Neural cell (in vitro differentiated cells): ENCODE data around the gene STXBP5. TPM values are rescaled to one million over a fixed set of nuclear protein-coding genes. Genes with fewer than 3 reads are reported as not detected.

ENCODE experiments used
- H2AFZ ChIP-seq: fragments of 200-600, 300-800 bp; sonication (generic), shearing (Covaris generic); 2 replicates; pipeline ENCODE4 v1.6.0; 2014; ENCODE audit warnings: low read depth, mild to moderate bottlenecking, antibody characterized with exemption, low read length, moderate library complexity
- H3F3A ChIP-seq: fragments of 200-600 bp; shearing (Covaris generic); 2 replicates; pipeline ENCODE4 v1.6.1; 2016; ENCODE audit warnings: mild to moderate bottlenecking, moderate library complexity, mixed read lengths, antibody characterized with exemption, low read length; ENCODE audit not compliant: insufficient read depth, poor library complexity, severe bottlenecking
- H3K27ac ChIP-seq: fragments of 200-600, 300-800 bp; sonication (generic), shearing (Covaris generic); 2 replicates; pipeline ENCODE4 v1.5.1; 2014; ENCODE audit warnings: mild to moderate bottlenecking, low read length, moderate library complexity
- H3K27me3 ChIP-seq: fragments of 300-800, 200-600 bp; sonication (generic), shearing (Covaris generic); 2 replicates; pipeline ENCODE4 v1.6.0; 2014; ENCODE audit warnings: mild to moderate bottlenecking, low read depth, low read length, moderate library complexity; ENCODE audit not compliant: insufficient read depth
- H3K36me3 ChIP-seq: fragments of 300-800, 200-600 bp; sonication (generic), shearing (Covaris generic); 2 replicates; pipeline ENCODE4 v1.5.1; 2014; ENCODE audit warnings: mild to moderate bottlenecking, antibody characterized with exemption, low read length, moderate library complexity; ENCODE audit not compliant: insufficient read depth
- H3K4me2 ChIP-seq: fragments of 300-800, 200-600 bp; sonication (generic), shearing (Covaris generic); 2 replicates; pipeline ENCODE4 v1.6.0; 2014; ENCODE audit warnings: mild to moderate bottlenecking, low read length
- H3K4me3 ChIP-seq: fragments of 300-800, 200-600 bp; sonication (generic), shearing (Covaris generic); 2 replicates; pipeline ENCODE4 v1.5.1; 2014; ENCODE audit warnings: mild to moderate bottlenecking, low read length, moderate library complexity
- H3K79me2 ChIP-seq: fragments of 200-600 bp; shearing (Covaris generic); replicated peaks from 2 replicates; pipeline ENCODE4 v1.6.0; 2014; ENCODE audit warnings: mild to moderate bottlenecking, low read length, moderate library complexity; ENCODE audit not compliant: insufficient read depth
- H3K9ac ChIP-seq: fragments of 300-800, 200-600 bp; sonication (generic), shearing (Covaris generic); 2 replicates; pipeline ENCODE4 v1.6.1; 2016; ENCODE audit warnings: mild to moderate bottlenecking, low read length, mixed read lengths
- H3K9me2 ChIP-seq: fragments of 200-600 bp; shearing (Covaris generic); 2 replicates; pipeline ENCODE4 v1.6.1; 2016; ENCODE audit warnings: mild to moderate bottlenecking, low read length, mixed read lengths; ENCODE audit not compliant: insufficient read depth
- H3K9me3 ChIP-seq: fragments of 200-600, 300-800 bp; sonication (generic), shearing (Covaris generic); 2 replicates; pipeline ENCODE4 v1.6.1; 2016; ENCODE audit warnings: mild to moderate bottlenecking, mixed run types, low read length, moderate library complexity, mixed read lengths
- H4K20me1 ChIP-seq: fragments of 200-600 bp; shearing (Covaris generic); 2 replicates; pipeline ENCODE4 v1.6.1; 2016; ENCODE audit warnings: mild to moderate bottlenecking, mixed run types; ENCODE audit not compliant: insufficient read depth
- EP300 ChIP-seq: fragments of 450-650 bp; conservative IDR thresholded peaks from 2 replicates; pipeline ENCODE4 v1.6.1; 2014; ENCODE audit warnings: antibody characterized with exemption, mild to moderate bottlenecking, moderate library complexity; ENCODE audit not compliant: poor library complexity, severe bottlenecking
- EZH2 ChIP-seq: fragments of 200-600, 300-800 bp; shearing (Covaris generic), sonication (generic); IDR thresholded peaks from 2 replicates; pipeline ENCODE4 v1.6.1; 2014; ENCODE audit warnings: antibody characterized with exemption, low read length, borderline replicate concordance, mild to moderate bottlenecking; ENCODE audit not compliant: insufficient read depth, poor library complexity, severe bottlenecking
- MXI1 ChIP-seq: fragments of 450-650 bp; conservative IDR thresholded peaks from 2 replicates; pipeline ENCODE4 v1.6.1; 2014; ENCODE audit warnings: antibody characterized with exemption, mild to moderate bottlenecking; ENCODE audit not compliant: poor library complexity, severe bottlenecking
- POLR2AphosphoS5 ChIP-seq: IDR thresholded peaks from 2 replicates; pipeline ENCODE4 v1.6.1; 2012
- RAD21 ChIP-seq: fragments of 450-650 bp; conservative IDR thresholded peaks from 2 replicates; pipeline ENCODE4 v1.6.1; 2014; ENCODE audit warnings: antibody characterized with exemption, mild to moderate bottlenecking, moderate library complexity
- SMC3 ChIP-seq: fragments of 450-650 bp; conservative IDR thresholded peaks from 2 replicates; pipeline ENCODE4 v1.6.1; 2014; ENCODE audit warnings: antibody characterized with exemption, mild to moderate bottlenecking, moderate library complexity; ENCODE audit not compliant: poor library complexity
- TAF1 ChIP-seq: IDR thresholded peaks from 2 replicates; pipeline ENCODE4 v1.6.1; 2012; ENCODE audit warnings: low read depth
- polyA plus RNA-seq: library from polyadenylated mRNA; depleted of rRNA; stranded (reverse); fragments of >200 nt; gene quantifications from 2 replicates; pipeline ENCODE4 v1.2.3, GENCODE V29; 2014
- TF ChIP-seq, protein P1 (sequence below): IDR thresholded peaks from 2 replicates; pipeline ENCODE4 v1.6.1; 2012; ENCODE audit warnings: borderline replicate concordance
- TF ChIP-seq, protein P2 (sequence below): fragments of 450-650 bp; IDR thresholded peaks from 2 replicates; pipeline ENCODE4 v1.5.1; 2014; ENCODE audit warnings: antibody characterized with exemption, mild to moderate bottlenecking, moderate library complexity; ENCODE audit not compliant: poor library complexity, severe bottlenecking

Gene STXBP5
- polyA plus RNA-seq, 1 donor from 2014 or later, result 56.4 TPM

- Histone ChIP-seq H3K9me3 (no peaks in the 10 kb centered on the region), H3K9me2 (no peaks in the 10 kb centered on the region), H3K36me3 (peaks cover 3% of the 10 kb centered on the region), H3K9ac (no peak overlapping the region), H3K79me2 (no peaks in the 10 kb centered on the region), H2AFZ (no peak overlapping the region), H3K27ac (no peak overlapping the region), H3K4me3 (no peak overlapping the region), H3K27me3 (no peaks in the 10 kb centered on the region), H4K20me1 (no peaks in the 10 kb centered on the region), H3K4me2 (no peak overlapping the region), H3F3A (no peaks in the 10 kb centered on the region)
- no peak for TF ChIP-seq EZH2
- no peak for TF ChIP-seq EP300
- TF ChIP-seq POLR2AphosphoS5, result no peak
Observed at GRCh38 chr6:147246853-147247635, 42.8 kb downstream of the STXBP5 start.

DNA sequence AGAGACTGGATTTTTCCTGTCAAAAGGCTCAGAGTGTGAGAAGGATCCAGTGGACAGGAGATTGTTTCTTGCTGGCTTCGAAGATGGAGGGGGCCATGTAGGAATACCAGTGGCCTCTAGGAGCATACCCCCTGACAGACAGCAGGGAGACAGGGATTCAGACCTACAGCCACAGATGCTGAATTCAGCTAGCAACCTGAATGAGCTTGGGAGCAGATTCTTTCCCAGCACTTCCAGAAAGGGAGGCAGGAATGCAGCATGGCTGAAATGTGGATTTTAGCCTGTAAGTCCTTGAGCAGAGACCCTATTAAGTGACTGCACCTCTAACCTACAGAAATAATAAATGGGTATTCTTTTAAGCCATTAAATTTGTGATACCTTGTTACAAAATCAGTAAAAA lies 44.6 kb downstream of the STXBP5 start:
- H3K4me2 ChIP-seq, result no peak overlapping the region
- no peaks in the 10 kb centered on the region for H4K20me1 ChIP-seq
- no peaks in the 10 kb centered on the region for H3K9me3 ChIP-seq
- no peak overlapping the region for H3K27ac ChIP-seq
- H3F3A ChIP-seq, result no peaks in the 10 kb centered on the region
- H3K36me3 ChIP-seq, result peaks cover 3% of the 10 kb centered on the region
- H3K9ac ChIP-seq, result no peak overlapping the region
- H3K27me3 ChIP-seq, result no peaks in the 10 kb centered on the region
- H3K4me3 ChIP-seq, result no peak overlapping the region
- H3K79me2 ChIP-seq, result no peaks in the 10 kb centered on the region
- no peak for TF ChIP-seq EZH2
- TF ChIP-seq MXI1, result no peak
- TF ChIP-seq POLR2AphosphoS5, result no peak
- no peak for TF ChIP-seq RAD21
- TF ChIP-seq, protein P1, sequence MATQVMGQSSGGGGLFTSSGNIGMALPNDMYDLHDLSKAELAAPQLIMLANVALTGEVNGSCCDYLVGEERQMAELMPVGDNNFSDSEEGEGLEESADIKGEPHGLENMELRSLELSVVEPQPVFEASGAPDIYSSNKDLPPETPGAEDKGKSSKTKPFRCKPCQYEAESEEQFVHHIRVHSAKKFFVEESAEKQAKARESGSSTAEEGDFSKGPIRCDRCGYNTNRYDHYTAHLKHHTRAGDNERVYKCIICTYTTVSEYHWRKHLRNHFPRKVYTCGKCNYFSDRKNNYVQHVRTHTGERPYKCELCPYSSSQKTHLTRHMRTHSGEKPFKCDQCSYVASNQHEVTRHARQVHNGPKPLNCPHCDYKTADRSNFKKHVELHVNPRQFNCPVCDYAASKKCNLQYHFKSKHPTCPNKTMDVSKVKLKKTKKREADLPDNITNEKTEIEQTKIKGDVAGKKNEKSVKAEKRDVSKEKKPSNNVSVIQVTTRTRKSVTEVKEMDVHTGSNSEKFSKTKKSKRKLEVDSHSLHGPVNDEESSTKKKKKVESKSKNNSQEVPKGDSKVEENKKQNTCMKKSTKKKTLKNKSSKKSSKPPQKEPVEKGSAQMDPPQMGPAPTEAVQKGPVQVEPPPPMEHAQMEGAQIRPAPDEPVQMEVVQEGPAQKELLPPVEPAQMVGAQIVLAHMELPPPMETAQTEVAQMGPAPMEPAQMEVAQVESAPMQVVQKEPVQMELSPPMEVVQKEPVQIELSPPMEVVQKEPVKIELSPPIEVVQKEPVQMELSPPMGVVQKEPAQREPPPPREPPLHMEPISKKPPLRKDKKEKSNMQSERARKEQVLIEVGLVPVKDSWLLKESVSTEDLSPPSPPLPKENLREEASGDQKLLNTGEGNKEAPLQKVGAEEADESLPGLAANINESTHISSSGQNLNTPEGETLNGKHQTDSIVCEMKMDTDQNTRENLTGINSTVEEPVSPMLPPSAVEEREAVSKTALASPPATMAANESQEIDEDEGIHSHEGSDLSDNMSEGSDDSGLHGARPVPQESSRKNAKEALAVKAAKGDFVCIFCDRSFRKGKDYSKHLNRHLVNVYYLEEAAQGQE, result no peak
- TF ChIP-seq, protein P2, sequence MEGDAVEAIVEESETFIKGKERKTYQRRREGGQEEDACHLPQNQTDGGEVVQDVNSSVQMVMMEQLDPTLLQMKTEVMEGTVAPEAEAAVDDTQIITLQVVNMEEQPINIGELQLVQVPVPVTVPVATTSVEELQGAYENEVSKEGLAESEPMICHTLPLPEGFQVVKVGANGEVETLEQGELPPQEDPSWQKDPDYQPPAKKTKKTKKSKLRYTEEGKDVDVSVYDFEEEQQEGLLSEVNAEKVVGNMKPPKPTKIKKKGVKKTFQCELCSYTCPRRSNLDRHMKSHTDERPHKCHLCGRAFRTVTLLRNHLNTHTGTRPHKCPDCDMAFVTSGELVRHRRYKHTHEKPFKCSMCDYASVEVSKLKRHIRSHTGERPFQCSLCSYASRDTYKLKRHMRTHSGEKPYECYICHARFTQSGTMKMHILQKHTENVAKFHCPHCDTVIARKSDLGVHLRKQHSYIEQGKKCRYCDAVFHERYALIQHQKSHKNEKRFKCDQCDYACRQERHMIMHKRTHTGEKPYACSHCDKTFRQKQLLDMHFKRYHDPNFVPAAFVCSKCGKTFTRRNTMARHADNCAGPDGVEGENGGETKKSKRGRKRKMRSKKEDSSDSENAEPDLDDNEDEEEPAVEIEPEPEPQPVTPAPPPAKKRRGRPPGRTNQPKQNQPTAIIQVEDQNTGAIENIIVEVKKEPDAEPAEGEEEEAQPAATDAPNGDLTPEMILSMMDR, result no peak
- TF ChIP-seq EP300, result no peak
- TF ChIP-seq TAF1, result no peak
- H2AFZ ChIP-seq, result no peak overlapping the region
- H3K9me2 ChIP-seq, result no peaks in the 10 kb centered on the region

DNA sequence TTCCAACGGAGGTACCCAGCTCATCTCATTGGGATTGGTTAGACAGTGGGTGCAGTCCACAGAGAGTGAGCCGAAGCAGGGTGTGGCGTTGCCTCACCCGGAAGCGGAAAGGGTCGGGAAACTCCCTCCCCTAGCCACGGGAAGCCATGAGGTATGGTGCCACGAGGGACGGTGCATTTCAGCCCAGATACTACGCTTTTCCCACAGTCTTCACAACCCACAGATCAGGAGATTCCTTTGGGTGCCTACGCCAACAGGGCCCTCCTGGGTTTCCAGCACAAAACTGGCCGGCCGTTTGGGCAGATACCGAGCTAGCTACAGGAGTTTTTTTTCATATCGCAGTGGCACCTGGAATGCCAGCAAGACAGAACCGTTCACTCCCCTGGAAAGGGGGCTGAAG lies 46.9 kb downstream of the STXBP5 start:
- H2AFZ ChIP-seq, result no peak overlapping the region

More for the DNA sequence above, 46.9 kb downstream of the STXBP5 start:
- Histone ChIP-seq H3K9ac (no peak overlapping the region), H3K36me3 (peaks cover 3% of the 10 kb centered on the region), H3K27ac (no peak overlapping the region), H3K9me2 (no peaks in the 10 kb centered on the region), H4K20me1 (no peaks in the 10 kb centered on the region), H3K9me3 (no peaks in the 10 kb centered on the region), H3K79me2 (no peaks in the 10 kb centered on the region), H3K27me3 (no peaks in the 10 kb centered on the region), H3K4me2 (no peak overlapping the region), H3K4me3 (no peak overlapping the region), H3F3A (no peaks in the 10 kb centered on the region)
- no peak for TF ChIP-seq TAF1
- no peak for TF ChIP-seq EZH2
- no peak for TF ChIP-seq SMC3
- TF ChIP-seq, protein P1, result no peak
- no peak for TF ChIP-seq MXI1
- no peak for TF ChIP-seq POLR2AphosphoS5
- TF ChIP-seq EP300, result no peak
- TF ChIP-seq, protein P2, result no peak
- no peak for TF ChIP-seq RAD21
